HepG2 (cell line): ENCODE results near the gene ADRM1. TPM values are rescaled to one million over a fixed set of nuclear protein-coding genes. Genes with fewer than 3 reads are reported as not detected.

ENCODE experiments used
- ATAC-seq: fragments of 200-7000 bp; cut with Tn5 transposase; 3 replicates; pipeline ENCODE4 v1.9.1; 2020; ENCODE audit warnings: mild to moderate bottlenecking, moderate library complexity
- BruUV-seq: library from RNA; stranded (reverse); fragments of 400-500 nt; replicated peaks from 2 replicates; lab custom pipeline; 2021; lab: Mats Ljungman, UMichigan
- CTCF ChIA-PET: fragments of 300-600 bp; formaldehyde crosslinking; extraction: SDS; loops from one replicate; lab custom pipeline; 2021; ENCODE audit warnings: low total read pairs, inconsistent platforms, low intra/inter-chr PET ratio; lab: Yijun Ruan, JAX
- POLR2A ChIA-PET: fragments of 350-600 bp; sonication (Branson Sonifier 250); formaldehyde crosslinking; loops from one replicate; lab custom pipeline; 2020; ENCODE audit warnings: antibody characterized with exemption, inconsistent platforms; lab: Yijun Ruan, JAX
- DNase-seq: peaks from one replicate; pipeline ENCODE4 v3.0.0-alpha.2; 2015; ENCODE audit warnings: low spot score
- FAIRE-seq: peaks from 3 replicates; lab custom pipeline; 2011; peaks lifted over from hg19 to GRCh38; lab: Jason Lieb, UNC
- H2AFZ ChIP-seq: one replicate; pipeline ENCODE4 v1.6.1; 2011; ENCODE audit warnings: low read length, inconsistent platforms
- H3K27ac ChIP-seq: fragments of 300-600 bp; 3 replicates; pipeline ENCODE4 v1.8.0; 2011; ENCODE audit warnings: mixed run types, mild to moderate bottlenecking, mixed read lengths, low read length, inconsistent platforms; ENCODE audit not compliant: insufficient read depth; ENCODE audit errors: extremely low read length
- H3K27me3 ChIP-seq, 2 experiments: fragments of 200-600 bp in 1 of 2; 2 replicates in 1 of 2; 3 replicates in 1 of 2; pipeline versions ENCODE4 v1.6.0 to v1.8.0; 2011; ENCODE audit warnings: low read length in 2 of 2, mild to moderate bottlenecking in 2 of 2, moderate library complexity in 2 of 2, inconsistent platforms in 1 of 2; ENCODE audit not compliant: insufficient read depth in 2 of 2, control insufficient read depth in 1 of 2
- H3K36me3 ChIP-seq, 2 experiments: fragments of 200-600 bp in 1 of 2; replicated peaks in 1 of 2; 2 replicates in 1 of 2; 3 replicates in 1 of 2; pipeline versions ENCODE4 v1.5.1 to v1.8.0; 2011; ENCODE audit warnings: low read length in 2 of 2, inconsistent platforms in 1 of 2; ENCODE audit not compliant: insufficient read depth in 2 of 2, control insufficient read depth in 1 of 2
- H3K4me1 ChIP-seq: 2 replicates; pipeline ENCODE4 v1.5.1; 2012; ENCODE audit warnings: low read length, inconsistent platforms; ENCODE audit not compliant: insufficient read depth
- H3K4me2 ChIP-seq: 2 replicates; pipeline ENCODE4 v1.6.0; 2011; ENCODE audit warnings: low read depth, low read length, inconsistent platforms
- H3K4me3 ChIP-seq, 3 experiments: fragments of 200-600 bp in 1 of 3; sonication (generic), shearing (Covaris generic) in 1 of 3; replicated peaks in 1 of 3; 2 replicates each; pipeline ENCODE4 v1.5.1; 2011 to 2016; ENCODE audit warnings: low read length in 3 of 3, inconsistent platforms in 2 of 3, low read depth in 2 of 3, mild to moderate bottlenecking in 2 of 3, control low read depth in 1 of 3, mixed read lengths in 1 of 3; ENCODE audit not compliant: insufficient read depth in 1 of 3
- H3K79me2 ChIP-seq: one replicate; pipeline ENCODE4 v1.6.1; 2011; ENCODE audit warnings: low read length, inconsistent platforms; ENCODE audit not compliant: insufficient read depth
- H3K9ac ChIP-seq: 2 replicates; pipeline ENCODE4 v1.6.0; 2011; ENCODE audit warnings: mild to moderate bottlenecking, low read depth, low read length, inconsistent platforms; ENCODE audit not compliant: insufficient read depth
- H3K9me3 ChIP-seq: 2 replicates; pipeline ENCODE4 v1.5.1; 2012; ENCODE audit warnings: mild to moderate bottlenecking, low read length
- H4K20me1 ChIP-seq: 2 replicates; pipeline ENCODE4 v1.6.0; 2011; ENCODE audit warnings: inconsistent platforms, mild to moderate bottlenecking, low read length, moderate library complexity; ENCODE audit not compliant: insufficient read depth
- DNMT1 ChIP-seq: sonication (generic); formaldehyde crosslinking; IDR thresholded peaks from 2 replicates; pipeline ENCODE4 v1.5.1; 2020; ENCODE audit warnings: mild to moderate bottlenecking, missing genetic modification reagents
- GATA4 ChIP-seq: sonication (generic); IDR thresholded peaks from 2 replicates; pipeline ENCODE4 v1.6.1; 2016; ENCODE audit warnings: antibody characterized with exemption, low read depth, borderline replicate concordance
- PAWR ChIP-seq: sonication (generic); formaldehyde crosslinking; IDR thresholded peaks from 2 replicates; pipeline ENCODE4 v1.4.0; 2020; ENCODE audit warnings: missing genetic modification reagents, mild to moderate bottlenecking, borderline replicate concordance
- SRSF1 ChIP-seq: fragments of 200-400 bp; formaldehyde crosslinking; optimal IDR thresholded peaks from 2 replicates; pipeline ENCODE3; 2017; ENCODE audit warnings: mild to moderate bottlenecking, low read depth, low read length, moderate library complexity
- ZNF674 ChIP-seq: sonication (generic); formaldehyde crosslinking; IDR thresholded peaks from 2 replicates; pipeline ENCODE4 v1.5.0; 2020; ENCODE audit warnings: low read depth, mild to moderate bottlenecking, missing genetic modification reagents
- WGBS: methylation state at CpG from one replicate; pipeline ENCODE4 v1.1.6; 2017; ENCODE audit warnings: low lambda C conversion rate; 5-methylcytosine and 5-hydroxymethylcytosine counted together
- in situ Hi-C: cut with HindIII; loops from 2 replicates; pipeline ENCODE4 v1.10.0; 2017; ENCODE audit warnings: low pct_unique_long_range_greater_than_20kb; ENCODE audit not compliant: extremely low pct_ligation_motif_present
- intact Hi-C: fragments of 100-400 bp; cut with micrococcal nuclease; formaldehyde crosslinking; loops from one replicate; pipeline ENCODE4 v1.10.0; 2022; ENCODE audit not compliant: unreplicated experiment
- polyA plus RNA-seq, 8 experiments: library from polyadenylated mRNA; depleted of rRNA in 3 of 8; stranded (reverse) in 7 of 8; unstranded in 1 of 8; fragments of >200 nt; fragmentation: Illumina TruSeq in 4 of 8; extraction: Trizol in 4 of 8; gene quantifications; 2 replicates each; pipeline versions ENCODE4 v1.2.1 to v1.2.3, GENCODE V29; 2011 to 2016; ENCODE audit warnings: low read depth in 4 of 8, missing spikeins in 1 of 8, mixed read lengths in 1 of 8; ENCODE audit not compliant: insufficient read depth in 1 of 8
- total RNA-seq, 5 experiments: library from RNA; depleted of rRNA; stranded (reverse); fragments of >200 nt; fragmentation: Illumina TruSeq; extraction: Trizol; gene quantifications; 2 replicates each; pipeline ENCODE4 v1.2.3, GENCODE V29; 2016; ENCODE audit warnings: low read depth in 1 of 5
- TF ChIP-seq, protein P1 (sequence below): sonication (generic); formaldehyde crosslinking; IDR thresholded peaks from 2 replicates; pipeline ENCODE4 v1.9.0; 2022; ENCODE audit warnings: low read depth, missing genetic modification reagents
- TF ChIP-seq, protein P2 (sequence below): IDR thresholded peaks from 2 replicates; pipeline ENCODE4 v1.4.0; 2020; ENCODE audit warnings: mild to moderate bottlenecking, missing genetic modification reagents
- TF ChIP-seq, protein P3 (sequence below): IDR thresholded peaks from 2 replicates; pipeline ENCODE4 v1.6.1; 2016; ENCODE audit warnings: low read depth, borderline replicate concordance
- TF ChIP-seq, protein P4 (sequence below): sonication (generic); formaldehyde crosslinking; IDR thresholded peaks from 2 replicates; pipeline ENCODE4 v1.5.1; 2020; ENCODE audit warnings: missing genetic modification reagents, mild to moderate bottlenecking, borderline replicate concordance
- TF ChIP-seq, protein P5 (sequence below): IDR thresholded peaks from 2 replicates; pipeline ENCODE4 v1.6.1; 2012; ENCODE audit warnings: low read length, improper control_type of control experiment

Gene ADRM1
- total and polyA plus RNA-seq, 2 of the 13 experiments (the other 11 are each of a cell fraction or from before 2014, with no cell fraction given): 92.9 to 154 TPM

DNA sequence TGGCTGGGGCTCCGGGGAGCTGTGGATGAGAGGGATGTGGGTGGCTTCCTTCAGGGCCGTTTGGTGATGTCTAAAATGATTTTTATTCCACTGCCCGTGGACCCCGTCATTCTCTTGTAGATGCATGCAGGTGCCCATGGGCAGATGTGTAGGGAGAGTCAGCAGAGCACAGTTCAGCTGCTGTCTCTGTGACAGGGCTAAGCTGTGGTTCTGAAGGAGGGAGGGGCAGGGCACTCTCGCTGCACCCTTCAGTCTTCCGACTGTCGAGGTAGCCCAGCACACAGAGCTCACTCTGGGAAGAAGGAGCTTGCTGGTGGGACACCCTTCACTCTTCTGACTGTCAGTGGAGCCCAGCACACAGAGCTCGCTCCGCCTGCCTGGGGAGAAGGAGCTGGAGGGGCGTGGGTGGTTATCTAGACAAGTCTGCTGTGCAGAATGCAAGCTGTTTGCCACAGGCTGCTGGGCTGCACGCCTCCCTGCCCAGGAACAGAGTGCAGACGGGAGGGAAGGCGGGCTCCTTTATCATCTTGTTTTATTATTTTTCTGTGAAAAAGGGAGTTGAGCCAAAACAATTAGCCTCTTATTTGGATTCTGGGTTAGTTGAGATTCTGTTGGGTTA, 28.4 kb upstream of the ADRM1 start:
- ATAC-seq: no peak
- Histone ChIP-seq H3K9ac (no peak overlapping the region), H3K4me3 (no peak overlapping the region), H3K4me2 (no peak overlapping the region), H3K4me1 (0 out of 2 replicates have a peak, but pooled peaks cover 3% of the 10 kb centered on the region), H3K27ac (no peak overlapping the region), H4K20me1 (peaks cover 4% of the 10 kb centered on the region; the same call in 1 of the 2 replicates), H2AFZ (no peak overlapping the region), H3K9me3 (no peaks in the 10 kb centered on the region), H3K79me2 (no peaks in the 10 kb centered on the region), H3K36me3 (peaks cover 51 to 67% of the 10 kb centered on the region in 2 experiments), H3K27me3 (no peaks in the 10 kb centered on the region)
- WGBS: 95% methylated on average over 13 of the region's 13 CpGs
- BruUV-seq: no TSS peak
- CTCF ChIA-PET: no interaction called here
- no peak for DNase-seq
- POLR2A ChIA-PET: no interaction called here
- in situ Hi-C loops (no loop called here), intact Hi-C loops (no loop called here)
- no peak for FAIRE-seq
- TF ChIP-seq, protein P1, sequence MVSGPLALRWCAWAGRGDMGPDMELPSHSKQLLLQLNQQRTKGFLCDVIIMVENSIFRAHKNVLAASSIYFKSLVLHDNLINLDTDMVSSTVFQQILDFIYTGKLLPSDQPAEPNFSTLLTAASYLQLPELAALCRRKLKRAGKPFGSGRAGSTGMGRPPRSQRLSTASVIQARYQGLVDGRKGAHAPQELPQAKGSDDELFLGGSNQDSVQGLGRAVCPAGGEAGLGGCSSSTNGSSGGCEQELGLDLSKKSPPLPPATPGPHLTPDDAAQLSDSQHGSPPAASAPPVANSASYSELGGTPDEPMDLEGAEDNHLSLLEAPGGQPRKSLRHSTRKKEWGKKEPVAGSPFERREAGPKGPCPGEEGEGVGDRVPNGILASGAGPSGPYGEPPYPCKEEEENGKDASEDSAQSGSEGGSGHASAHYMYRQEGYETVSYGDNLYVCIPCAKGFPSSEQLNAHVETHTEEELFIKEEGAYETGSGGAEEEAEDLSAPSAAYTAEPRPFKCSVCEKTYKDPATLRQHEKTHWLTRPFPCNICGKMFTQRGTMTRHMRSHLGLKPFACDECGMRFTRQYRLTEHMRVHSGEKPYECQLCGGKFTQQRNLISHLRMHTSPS (CRISPR knock-in tag): no peak
- no peak for TF ChIP-seq SRSF1
- TF ChIP-seq DNMT1 (CRISPR knock-in tag): no peak
- TF ChIP-seq, protein P2, sequence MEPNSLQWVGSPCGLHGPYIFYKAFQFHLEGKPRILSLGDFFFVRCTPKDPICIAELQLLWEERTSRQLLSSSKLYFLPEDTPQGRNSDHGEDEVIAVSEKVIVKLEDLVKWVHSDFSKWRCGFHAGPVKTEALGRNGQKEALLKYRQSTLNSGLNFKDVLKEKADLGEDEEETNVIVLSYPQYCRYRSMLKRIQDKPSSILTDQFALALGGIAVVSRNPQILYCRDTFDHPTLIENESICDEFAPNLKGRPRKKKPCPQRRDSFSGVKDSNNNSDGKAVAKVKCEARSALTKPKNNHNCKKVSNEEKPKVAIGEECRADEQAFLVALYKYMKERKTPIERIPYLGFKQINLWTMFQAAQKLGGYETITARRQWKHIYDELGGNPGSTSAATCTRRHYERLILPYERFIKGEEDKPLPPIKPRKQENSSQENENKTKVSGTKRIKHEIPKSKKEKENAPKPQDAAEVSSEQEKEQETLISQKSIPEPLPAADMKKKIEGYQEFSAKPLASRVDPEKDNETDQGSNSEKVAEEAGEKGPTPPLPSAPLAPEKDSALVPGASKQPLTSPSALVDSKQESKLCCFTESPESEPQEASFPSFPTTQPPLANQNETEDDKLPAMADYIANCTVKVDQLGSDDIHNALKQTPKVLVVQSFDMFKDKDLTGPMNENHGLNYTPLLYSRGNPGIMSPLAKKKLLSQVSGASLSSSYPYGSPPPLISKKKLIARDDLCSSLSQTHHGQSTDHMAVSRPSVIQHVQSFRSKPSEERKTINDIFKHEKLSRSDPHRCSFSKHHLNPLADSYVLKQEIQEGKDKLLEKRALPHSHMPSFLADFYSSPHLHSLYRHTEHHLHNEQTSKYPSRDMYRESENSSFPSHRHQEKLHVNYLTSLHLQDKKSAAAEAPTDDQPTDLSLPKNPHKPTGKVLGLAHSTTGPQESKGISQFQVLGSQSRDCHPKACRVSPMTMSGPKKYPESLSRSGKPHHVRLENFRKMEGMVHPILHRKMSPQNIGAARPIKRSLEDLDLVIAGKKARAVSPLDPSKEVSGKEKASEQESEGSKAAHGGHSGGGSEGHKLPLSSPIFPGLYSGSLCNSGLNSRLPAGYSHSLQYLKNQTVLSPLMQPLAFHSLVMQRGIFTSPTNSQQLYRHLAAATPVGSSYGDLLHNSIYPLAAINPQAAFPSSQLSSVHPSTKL: no peak
- TF ChIP-seq, protein P3, sequence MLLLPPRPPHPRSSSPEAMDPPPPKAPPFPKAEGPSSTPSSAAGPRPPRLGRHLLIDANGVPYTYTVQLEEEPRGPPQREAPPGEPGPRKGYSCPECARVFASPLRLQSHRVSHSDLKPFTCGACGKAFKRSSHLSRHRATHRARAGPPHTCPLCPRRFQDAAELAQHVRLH: no peak
- TF ChIP-seq GATA4: no peak
- TF ChIP-seq ZNF674 (CRISPR knock-in tag): no peak
- TF ChIP-seq, protein P4, sequence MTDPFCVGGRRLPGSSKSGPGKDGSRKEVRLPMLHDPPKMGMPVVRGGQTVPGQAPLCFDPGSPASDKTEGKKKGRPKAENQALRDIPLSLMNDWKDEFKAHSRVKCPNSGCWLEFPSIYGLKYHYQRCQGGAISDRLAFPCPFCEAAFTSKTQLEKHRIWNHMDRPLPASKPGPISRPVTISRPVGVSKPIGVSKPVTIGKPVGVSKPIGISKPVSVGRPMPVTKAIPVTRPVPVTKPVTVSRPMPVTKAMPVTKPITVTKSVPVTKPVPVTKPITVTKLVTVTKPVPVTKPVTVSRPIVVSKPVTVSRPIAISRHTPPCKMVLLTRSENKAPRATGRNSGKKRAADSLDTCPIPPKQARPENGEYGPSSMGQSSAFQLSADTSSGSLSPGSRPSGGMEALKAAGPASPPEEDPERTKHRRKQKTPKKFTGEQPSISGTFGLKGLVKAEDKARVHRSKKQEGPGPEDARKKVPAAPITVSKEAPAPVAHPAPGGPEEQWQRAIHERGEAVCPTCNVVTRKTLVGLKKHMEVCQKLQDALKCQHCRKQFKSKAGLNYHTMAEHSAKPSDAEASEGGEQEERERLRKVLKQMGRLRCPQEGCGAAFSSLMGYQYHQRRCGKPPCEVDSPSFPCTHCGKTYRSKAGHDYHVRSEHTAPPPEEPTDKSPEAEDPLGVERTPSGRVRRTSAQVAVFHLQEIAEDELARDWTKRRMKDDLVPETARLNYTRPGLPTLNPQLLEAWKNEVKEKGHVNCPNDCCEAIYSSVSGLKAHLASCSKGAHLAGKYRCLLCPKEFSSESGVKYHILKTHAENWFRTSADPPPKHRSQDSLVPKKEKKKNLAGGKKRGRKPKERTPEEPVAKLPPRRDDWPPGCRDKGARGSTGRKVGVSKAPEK (CRISPR knock-in tag): no peak
- TF ChIP-seq, protein P5, sequence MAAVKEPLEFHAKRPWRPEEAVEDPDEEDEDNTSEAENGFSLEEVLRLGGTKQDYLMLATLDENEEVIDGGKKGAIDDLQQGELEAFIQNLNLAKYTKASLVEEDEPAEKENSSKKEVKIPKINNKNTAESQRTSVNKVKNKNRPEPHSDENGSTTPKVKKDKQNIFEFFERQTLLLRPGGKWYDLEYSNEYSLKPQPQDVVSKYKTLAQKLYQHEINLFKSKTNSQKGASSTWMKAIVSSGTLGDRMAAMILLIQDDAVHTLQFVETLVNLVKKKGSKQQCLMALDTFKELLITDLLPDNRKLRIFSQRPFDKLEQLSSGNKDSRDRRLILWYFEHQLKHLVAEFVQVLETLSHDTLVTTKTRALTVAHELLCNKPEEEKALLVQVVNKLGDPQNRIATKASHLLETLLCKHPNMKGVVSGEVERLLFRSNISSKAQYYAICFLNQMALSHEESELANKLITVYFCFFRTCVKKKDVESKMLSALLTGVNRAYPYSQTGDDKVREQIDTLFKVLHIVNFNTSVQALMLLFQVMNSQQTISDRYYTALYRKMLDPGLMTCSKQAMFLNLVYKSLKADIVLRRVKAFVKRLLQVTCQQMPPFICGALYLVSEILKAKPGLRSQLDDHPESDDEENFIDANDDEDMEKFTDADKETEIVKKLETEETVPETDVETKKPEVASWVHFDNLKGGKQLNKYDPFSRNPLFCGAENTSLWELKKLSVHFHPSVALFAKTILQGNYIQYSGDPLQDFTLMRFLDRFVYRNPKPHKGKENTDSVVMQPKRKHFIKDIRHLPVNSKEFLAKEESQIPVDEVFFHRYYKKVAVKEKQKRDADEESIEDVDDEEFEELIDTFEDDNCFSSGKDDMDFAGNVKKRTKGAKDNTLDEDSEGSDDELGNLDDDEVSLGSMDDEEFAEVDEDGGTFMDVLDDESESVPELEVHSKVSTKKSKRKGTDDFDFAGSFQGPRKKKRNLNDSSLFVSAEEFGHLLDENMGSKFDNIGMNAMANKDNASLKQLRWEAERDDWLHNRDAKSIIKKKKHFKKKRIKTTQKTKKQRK: no peak
- no peak for TF ChIP-seq PAWR (CRISPR knock-in tag)
